NCI-H2107 treated with DMSO at 0.1 percent for 48 hours (cell line): ENCODE results near the gene CORO7.

Experiments
- DNase-seq: peaks from one replicate; lab custom pipeline; 2025; ENCODE audit not compliant: unreplicated experiment; lab: John Stamatoyannopoulos, UW

Gene CORO7

GRCh38 chr16:4324492-4325252 is 91.7 kb downstream of the CORO7 start:
- DNase-seq: no peak

DNA sequence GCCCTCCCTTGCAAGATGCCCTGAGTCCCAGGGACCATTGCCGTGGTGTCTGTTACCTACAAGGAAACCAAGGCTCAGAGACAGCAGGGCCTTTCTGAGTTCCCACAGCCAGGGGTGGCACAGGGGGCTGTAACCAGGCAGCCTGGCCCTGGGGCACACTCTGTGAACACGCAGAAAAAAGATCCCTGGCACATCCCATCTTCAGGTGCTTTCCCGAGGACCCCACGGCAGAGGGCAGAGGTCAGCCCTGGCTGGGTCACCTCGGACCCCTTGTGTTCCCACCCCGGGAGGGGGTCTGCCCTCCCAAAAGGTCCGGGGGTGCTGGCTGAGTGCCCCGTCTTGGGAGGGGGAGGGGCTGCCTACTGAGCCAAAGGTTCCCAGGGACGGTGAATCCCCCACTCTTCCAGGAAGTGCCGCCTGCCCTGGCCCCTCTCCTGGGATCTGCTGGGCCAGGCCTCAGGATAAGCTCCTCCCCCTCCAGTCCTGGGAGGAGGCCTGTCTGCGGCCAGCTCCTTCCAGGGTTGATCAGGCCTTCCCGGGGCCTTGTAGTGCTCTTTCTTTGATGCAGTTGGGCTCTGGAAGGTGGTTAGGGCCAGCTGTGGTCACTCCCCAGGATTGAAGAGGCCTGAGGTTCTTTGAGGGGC is 92.4 kb downstream of the CORO7 start:
- DNase-seq: no peak

DNA sequence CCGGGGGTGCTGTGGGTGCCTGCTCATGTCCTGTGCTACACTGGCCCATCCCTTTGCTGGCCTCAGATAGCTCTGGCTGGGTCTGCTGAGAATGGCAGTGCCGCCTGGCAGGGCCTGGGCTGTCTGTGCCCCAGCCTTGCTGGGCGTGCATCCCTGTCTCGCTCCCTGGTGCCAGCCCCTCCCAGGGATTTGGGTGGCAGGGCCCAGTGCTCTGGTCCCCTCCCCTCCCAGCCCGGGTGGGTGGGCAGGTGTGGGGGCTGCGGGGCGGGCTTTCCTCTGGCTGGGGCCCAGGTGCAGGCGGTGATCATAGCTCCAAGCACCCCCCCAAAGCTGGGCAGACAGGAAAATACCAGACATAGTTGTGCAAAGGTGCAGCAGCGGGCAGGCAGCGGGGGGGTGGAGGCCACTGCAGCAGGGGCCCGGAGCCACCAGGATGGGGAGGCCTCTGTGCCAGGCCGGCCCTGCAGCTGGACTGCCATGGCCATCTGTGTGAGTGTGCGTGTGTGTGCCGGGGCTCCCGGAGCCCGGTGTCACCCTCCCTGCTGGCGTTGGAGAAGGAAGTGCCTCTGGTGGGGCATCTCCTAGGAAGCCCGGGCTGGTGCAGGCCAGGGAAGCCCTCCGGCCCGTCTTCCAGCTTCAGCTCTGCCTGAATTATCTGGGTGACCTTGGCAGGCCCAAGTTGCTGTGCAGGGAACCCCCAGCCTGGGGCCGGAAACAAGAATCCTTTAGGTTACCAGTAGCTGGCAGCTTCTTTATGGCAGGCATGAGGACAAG is 93.1 kb downstream of the CORO7 start:
- no peak for DNase-seq

DNA sequence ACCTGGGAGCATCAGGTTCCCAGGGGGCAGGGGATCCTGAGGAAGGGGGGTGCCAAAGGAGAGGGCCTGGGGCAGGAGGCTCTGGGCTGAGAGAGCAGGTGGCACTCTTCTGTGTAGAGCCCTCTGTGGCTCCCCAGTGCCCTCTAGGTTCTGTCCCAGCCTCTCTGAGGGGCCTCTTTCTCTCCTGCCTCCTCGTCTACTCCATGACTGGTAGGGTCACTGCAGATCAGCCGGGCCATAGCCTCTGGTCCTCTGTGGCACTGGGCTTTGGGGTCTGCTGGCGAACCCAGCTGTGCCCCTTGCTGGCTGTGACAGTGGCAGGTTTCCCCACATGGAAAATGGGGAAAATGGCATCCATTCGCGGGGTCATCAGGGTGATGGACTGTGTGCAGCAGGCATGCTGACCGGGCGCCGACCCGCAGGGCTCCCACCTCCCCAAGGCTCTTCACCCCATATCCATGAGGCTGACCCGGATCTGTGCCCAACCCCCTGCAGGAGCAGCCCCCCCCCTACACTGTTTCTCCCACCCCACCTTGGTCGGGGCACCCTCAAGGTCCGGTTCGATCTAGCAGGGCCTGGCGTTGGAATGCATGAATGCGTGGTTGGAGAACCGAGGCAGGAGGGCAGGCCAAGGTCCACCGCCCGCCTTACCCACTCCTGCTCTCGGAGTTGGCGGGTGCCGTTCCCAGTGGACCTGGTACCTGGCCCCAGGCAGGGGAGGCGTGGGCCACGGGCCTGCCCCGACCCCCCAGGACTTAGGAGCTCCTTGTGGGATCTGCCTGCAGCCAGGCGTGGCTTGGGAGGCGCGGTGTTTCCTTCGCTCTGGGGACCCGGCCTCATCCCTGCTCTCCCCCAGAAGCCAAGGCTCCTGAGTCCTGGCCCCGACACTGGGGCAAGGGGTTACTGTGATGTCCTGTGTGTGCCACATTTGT is 94.0 kb downstream of the CORO7 start:
- no peak for DNase-seq

DNA sequence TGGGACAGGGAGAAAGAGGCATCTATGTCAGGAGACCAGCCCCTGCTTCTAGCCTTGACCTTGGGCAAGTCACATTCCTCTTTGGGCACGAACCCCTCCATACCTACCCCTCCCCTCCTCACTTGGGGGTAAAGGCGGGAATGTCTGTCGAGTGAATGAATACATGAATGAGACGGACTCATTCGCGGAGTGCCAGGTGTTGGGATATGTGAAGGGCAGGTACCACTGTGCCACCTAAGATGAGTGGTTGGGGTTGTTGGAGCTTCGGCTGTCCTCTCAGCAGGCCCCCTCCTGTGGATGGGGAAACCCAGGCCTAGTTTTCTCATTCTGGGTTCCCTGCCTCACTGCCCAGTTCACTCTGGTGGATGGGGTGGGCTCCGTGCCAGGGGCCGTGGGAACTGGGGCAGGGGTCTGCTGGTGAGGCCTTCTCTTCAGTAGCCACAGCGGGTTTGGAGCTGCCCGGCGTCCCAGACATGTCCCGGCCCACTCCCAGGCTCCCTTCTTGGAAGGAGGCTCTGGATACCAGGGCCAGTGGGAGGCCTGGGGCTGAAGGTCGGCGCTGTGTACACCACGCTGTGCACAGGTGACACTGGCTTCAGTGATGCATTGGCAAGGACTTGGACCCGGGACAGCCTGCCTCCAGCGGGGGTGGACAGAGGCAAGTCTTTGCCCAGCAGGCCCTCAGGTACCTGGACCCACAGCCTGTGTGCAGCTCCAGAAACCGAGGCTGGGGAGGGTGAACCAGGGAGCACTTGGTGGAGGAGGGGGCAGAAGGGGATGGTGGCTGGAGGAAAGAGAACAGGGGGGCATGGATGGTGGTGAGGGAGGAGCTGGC is 94.9 kb downstream of the CORO7 start:
- DNase-seq: no peak

DNA sequence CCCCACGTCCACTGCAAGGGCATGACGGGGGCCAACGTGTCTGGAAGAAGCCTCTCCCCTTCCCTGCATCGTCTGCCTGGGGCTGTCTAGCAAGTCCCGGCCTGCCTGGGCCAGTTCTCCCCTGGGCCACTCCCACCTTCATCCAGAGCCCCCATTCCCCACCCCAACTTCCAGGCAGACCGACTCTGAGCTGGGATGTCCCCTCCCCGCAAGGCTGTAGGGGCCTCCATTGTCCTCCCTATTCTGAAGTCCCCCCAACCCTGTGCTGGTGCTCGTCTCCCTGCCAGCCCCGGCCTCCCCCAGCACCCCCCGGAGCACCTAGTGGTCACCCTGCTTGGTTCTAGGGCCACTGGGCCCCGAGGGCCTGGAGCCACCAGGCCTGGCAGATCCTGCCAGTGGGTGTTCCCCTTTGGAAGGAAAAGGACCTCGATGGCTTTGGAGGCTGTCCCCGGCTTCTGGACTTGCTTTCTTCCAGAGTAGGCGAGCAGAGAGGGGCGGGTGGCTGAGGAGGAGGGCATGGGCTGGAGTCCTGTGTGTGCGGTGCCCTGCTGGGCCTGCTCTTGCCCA is 95.7 kb downstream of the CORO7 start:
- no peak for DNase-seq

DNA sequence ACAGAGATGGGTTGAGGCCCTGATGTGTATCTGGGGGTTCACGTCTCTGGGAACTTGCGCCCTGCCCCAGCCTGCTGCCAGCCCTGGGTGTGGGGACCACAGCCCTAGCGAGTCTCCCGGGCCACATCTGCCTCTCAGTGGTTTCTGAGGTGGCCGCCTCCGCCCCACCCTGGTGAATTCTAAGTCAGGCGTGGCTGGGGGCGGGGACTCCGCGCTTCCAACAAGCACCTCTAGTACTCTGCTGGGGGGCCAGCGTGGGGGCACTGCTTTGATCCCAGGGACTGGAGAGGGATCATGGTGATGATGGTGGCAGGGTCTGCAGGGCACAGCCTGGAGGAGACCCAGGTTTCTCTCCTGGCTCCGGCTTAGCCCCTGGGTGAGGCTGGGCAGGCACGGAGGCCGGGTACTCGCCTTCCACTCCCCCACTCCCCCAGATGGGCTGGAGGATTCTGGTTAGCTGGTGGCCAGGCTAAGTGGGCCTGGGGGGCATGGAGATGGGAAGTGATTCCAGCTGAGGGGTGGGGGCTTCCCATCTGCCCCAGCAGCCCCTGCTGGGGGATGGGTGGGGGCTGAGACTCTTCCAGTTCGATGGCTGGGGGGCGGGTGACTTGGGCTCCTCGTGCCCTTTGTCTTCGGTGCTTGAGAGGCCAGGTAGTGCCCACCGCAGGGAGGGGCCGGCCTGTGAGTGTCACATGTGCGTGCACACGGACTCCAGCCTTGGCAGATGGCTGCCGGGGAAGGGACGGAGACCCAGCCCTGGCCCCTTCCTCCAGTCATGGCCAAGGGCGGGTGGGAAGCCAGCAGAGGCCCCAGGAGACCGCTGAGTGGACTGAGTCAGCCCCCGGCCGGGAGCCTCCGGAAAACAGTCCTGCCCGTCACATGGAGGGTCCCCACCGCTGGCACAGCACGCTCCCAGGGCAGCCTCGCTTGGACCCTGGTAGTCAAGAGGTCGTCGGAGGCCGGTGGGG is 96.7 kb downstream of the CORO7 start:
- DNase-seq: no peak

DNA sequence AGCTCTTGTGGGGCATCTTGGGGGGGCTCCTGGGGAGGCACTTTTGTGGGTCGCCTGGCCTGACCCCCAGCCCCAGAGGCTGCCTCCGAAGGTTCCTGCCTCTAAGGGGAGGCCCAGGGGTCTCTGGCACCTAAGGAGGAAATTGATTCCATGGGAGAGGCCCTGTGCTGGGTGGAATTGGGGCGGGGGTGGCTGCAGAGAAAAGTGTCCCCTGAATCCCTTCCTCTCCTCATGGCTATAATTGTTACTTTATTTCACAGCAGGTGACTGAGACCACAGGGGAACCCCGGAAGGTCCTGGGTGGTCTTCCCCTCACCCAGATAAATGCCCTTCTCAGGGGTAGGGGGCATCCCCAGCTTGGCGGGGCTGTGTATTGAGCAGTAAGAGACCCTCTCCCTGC is 97.4 kb downstream of the CORO7 start:
- no peak for DNase-seq

- no peak for DNase-seq
These were observed 97.9 kb downstream of the CORO7 start for GRCh38 chr16:4318451-4318910.

- no peak for DNase-seq
These were observed 98.6 kb downstream of the CORO7 start for GRCh38 chr16:4317532-4318450.

- peak; percentile 17 for DNase-seq
These were observed 99.4 kb downstream of the CORO7 start for GRCh38 chr16:4316864-4317531.

GRCh38 chr16:4316108-4316863 is 100.1 kb downstream of the CORO7 start:
- DNase-seq: no peak

GRCh38 chr16:4315186-4316107 is 100.9 kb downstream of the CORO7 start, which contains the start of gene GLIS2:
Gene GLIS2 (plus strand): TSS chr16:4316067. CDS start chr16:4332281, 16,214 bp downstream.
- DNase-seq: no peak

DNA sequence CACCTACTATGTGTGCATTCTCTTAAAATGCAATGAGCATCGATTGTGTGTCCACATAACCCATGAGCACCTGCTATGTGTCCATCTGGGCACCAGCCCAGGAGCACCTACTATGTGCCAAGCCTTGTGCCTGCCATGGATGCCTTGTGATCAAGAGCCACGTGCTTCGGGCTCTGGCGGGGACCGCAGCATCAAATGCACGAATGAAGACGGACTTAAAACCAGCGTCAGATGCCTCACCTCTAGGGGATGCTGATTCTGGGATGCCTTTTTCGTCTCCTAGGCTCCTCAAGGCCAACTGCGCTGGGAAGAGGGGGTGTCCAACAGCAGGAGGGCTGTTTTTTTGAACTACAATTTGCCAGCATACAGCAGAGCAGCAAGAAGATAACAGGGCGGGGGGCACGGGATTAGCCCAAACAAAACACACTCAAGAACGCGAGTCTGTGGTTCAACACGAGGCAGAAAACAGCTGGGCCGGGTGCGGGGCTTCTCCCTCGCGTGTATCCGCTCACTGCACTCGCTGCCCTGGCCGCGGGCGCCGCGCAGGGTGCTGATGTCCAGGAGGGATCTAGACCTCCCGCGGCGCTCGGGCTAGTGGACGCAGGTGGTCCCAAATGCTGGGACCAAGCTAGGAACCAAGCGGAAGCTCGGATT is 101.7 kb downstream of the CORO7 start:
- DNase-seq: no peak
